Forelimb muscle (tissue), 1 donor: ENCODE data around the gene BAHD1. TPM values are rescaled to one million over a fixed set of nuclear protein-coding genes. Genes with fewer than 3 reads are reported as not detected.

ENCODE experiments used
- DNase-seq: peaks from one replicate; pipeline ENCODE4 v3.0.0-alpha.2; 2013; ENCODE audit warnings: low read depth
- polyA plus RNA-seq: library from polyadenylated mRNA; unstranded; fragments of 120-200 nt; gene quantifications from one replicate; pipeline ENCODE4 v1.2.1, GENCODE V29; 2013; ENCODE audit not compliant: insufficient read length

The BAHD1 gene
- polyA plus RNA-seq, 1 donor, result 24.6 TPM

- DNase-seq, result no peak
Observed at GRCh38 chr15:40467261-40467615, 26.5 kb downstream of the BAHD1 start.

DNA sequence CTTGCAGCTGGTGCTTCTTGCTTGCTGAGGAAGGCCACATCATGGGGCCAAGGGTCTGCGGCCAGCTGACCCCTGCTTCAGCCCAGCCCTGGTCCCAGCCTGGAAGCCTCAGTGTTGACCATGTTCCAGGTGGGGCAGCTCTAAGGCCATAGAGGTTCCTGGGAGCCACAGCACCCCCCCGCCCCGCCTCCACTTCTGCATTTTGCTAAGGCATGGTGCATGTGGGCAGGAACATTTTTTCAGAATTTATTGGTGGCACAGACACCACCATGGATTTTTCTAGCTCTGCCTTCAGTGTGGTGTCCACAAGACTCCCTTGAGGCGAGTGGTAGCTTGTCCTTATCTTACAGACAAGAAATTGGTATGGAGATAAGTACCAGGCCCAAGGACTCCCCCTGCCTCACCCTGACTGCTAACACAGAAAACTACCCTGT is 28.2 kb downstream of the BAHD1 start:
- no peak for DNase-seq

DNA sequence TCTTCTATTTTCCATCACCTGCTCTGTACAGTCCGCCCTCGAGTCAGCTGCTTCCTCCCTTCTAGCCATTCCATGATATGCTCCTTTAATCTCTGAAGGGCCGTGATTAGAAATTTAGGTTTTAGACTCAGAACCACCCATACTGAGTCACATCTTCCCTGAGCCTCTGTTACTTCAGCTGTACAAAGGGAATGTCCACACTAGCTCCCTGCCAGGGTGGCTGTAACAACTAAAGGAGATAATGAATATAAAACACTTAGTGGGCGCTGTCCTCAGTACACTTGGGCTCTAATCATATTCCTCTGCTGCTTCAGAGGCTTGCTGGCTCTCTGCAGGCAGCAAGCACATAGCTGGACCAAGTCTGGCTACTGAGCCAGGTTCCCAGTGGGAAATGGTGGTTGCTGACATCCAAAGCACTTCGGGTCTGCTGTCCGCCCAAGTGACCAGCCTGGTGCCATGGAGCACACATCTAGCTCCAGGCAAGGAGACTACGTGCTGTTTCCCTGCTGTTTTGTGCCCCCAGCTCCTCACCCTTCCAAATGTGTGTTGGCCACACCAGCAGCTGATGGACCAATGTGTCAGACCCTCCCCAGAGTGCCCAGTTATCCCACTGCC is 29.1 kb downstream of the BAHD1 start:
- no peak for DNase-seq

DNA sequence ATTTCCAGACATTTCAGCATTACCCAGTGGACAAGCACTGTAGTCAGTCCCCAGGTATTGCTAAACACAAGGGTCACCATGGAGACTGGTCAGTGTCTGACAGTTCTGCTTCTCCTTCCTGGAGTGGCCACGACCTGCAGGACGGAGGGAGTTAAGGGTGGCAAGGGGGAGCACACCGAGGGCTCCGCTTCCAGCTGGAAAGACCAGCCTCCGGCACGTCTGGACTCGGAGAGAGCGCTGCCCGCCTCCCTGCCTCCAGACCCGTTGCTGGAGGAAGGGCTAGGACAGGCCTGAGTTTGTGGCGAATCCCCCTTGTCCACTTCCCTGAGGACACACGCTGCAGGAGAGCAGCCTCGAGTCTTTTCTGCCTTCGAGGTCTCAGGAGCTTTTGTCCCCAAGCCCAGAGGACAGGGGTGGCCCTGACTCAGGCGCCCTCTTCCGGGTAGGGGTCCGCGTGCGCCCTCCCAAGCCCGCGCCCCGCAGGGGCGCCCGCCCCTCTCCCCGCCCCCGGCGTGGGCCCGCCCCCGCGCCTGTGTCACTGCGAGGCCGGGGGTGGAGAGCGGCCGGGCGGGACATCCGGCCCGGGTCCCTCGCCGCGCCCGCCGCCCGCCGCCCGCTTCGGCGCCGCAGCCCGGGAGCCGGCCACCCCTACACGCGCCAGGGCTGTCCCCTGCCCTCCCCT is 29.8 kb downstream of the BAHD1 start, which contains the start of gene CHST14:
CHST14 (plus strand) TSS at position 562 of the 682 bp plus-strand sequence. CDS start 230 bp downstream, outside the sequence.
- DNase-seq, result no peak

DNA sequence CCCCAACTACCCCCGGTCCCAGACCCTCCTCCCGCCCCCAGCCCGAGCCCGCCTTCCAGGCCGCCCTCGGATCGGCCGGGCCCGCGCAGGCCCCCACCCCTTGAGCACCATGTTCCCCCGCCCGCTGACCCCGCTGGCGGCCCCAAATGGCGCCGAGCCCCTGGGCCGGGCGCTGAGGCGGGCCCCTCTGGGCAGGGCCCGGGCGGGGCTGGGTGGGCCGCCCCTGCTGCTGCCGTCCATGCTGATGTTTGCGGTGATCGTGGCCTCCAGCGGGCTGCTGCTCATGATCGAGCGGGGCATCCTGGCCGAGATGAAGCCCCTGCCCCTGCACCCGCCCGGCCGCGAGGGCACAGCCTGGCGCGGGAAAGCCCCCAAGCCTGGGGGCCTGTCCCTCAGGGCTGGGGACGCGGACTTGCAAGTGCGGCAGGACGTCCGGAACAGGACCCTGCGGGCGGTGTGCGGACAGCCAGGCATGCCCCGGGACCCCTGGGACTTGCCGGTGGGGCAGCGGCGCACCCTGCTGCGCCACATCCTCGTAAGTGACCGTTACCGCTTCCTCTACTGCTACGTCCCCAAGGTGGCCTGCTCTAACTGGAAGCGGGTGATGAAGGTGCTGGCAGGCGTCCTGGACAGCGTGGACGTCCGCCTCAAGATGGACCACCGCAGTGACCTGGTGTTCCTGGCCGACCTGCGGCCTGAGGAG is 30.5 kb downstream of the BAHD1 start:
- DNase-seq, result no peak

- no peak for DNase-seq
Observed at GRCh38 chr15:40471808-40472150, 31.0 kb downstream of the BAHD1 start.

DNA sequence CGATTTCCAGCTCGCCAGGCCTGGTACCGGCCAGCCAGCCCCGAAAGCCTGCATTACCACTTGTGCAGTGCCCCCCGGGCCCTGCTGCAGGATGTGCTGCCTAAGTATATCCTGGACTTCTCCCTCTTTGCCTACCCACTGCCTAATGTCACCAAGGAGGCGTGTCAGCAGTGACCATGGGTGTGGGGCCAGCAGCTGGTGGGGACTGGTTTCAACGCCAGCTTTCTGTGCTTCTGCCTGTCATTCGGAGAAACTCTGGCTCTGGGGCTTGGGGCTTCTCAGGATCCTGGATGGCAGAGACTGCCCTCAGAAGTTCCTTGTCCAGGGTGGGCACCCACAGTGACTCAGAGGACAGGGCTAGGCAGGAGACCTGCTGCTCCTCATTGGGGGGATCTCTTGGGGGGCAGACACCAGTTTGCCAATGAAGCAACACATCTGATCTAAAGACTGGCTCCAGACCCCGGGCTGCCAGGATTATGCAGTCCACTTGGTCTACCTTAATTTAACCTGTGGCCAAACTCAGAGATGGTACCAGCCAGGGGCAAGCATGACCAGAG is 31.5 kb downstream of the BAHD1 start:
- DNase-seq, result no peak

DNA sequence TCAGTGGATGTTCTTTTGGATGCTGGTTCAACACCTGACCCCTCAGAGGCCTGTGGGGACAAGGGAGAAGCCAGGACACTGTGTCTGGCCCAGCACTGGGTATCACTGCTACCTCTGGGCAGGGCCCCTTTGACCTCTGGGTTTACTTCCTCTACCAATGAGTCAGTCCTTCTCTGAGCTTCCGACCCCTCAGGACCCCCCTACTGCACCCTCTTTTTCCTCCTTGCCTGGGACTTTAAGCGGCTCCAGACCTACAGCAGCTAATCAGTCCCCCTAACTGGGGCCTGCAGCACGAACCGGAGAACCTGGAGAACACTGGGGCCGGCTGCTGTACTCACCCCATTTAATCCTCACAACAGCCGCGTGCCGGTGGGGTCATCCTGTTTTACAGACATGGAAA is 33.8 kb downstream of the BAHD1 start:
- no peak for DNase-seq

DNA sequence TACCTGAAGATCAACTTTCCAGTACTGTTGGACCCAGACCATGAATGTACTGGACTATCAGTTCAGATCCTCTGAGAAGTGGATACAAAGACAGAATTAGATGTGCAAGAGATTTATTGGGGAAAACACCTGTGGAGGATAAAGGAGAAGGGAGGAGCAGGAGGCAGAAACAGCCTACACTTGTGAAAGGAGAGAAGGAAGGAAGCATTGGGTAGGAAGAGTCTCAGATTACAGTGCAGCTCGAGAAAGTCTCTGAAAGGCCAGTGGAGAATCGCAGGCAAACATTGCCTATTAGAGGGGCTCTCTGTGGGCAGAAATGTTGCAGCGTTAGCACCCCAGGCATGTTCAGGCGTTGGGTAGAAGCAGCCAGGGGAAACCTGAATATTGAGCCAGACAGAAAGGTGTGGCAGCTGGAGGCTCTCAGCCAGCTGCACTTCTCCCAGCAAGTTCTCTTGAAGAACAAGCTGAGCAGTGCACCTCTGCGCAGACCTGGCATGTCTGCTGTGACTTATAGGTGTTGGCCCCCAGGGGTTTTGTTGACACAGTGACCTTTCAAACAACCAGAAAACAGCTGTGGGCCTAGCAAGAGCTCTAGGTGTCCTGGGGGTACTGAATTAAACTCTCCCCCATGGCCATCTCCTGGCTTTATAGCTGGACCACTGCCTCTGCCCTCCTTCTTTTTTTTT is 37.0 kb downstream of the BAHD1 start:
- DNase-seq, result no peak

DNA sequence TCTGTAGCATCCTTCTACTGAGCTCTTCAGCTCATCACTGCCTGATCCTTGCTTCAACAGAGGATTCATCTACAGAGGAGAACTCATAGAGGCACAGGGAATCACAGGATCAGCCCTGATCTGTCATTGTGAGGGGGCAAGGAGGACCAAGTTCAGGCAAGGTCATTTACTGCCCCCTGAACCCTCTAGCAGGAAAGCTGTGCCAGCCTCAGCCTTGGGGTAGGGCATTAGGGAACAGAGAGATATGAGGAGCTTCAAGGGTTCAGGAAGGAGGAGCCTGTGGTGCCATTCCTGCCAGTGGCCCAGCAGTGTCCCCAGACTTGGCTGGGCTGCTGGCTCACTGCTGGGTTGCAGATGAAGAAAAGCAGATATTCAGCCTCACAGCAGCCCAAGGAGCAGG is 38.3 kb downstream of the BAHD1 start:
- no peak for DNase-seq

GRCh38 chr15:40481341-40482074 is 40.8 kb downstream of the BAHD1 start:
- no peak for DNase-seq

- no peak for DNase-seq
Observed at GRCh38 chr15:40483919-40484318, 43.2 kb downstream of the BAHD1 start.

DNA sequence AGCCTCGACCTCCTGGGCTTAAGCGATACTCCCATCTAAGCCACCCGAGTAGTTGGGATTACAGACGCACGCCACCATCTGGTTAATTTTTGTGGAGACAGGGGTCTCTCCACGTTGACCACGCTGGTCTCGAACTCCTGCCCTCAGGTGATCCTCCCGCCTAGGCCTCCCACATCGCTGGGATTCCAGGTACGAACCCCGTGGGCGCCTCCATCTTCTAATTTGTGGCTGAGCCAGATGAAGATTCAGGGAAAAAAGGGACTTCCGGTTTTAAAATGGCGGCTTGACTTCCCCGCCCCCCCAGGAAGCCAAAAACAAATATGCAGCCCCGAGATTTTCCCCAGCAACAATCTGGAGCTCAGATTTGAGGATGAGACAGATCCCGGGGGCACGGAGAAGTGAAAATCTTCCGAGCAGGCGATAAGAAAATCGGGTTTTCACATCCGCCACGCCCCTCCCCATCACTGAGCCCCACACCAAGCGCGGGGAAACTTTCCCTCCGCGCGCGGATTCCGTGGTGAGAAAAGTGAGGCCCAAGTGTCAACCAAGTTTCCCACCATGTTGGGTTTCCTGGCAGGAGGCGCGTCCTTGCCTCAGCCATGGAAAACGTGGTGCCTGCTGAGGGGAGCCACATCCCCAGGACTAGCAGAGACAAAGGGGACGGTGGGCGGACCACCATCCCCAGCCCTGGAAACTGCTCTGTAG is 45.5 kb downstream of the BAHD1 start:
- DNase-seq, result no peak

DNA sequence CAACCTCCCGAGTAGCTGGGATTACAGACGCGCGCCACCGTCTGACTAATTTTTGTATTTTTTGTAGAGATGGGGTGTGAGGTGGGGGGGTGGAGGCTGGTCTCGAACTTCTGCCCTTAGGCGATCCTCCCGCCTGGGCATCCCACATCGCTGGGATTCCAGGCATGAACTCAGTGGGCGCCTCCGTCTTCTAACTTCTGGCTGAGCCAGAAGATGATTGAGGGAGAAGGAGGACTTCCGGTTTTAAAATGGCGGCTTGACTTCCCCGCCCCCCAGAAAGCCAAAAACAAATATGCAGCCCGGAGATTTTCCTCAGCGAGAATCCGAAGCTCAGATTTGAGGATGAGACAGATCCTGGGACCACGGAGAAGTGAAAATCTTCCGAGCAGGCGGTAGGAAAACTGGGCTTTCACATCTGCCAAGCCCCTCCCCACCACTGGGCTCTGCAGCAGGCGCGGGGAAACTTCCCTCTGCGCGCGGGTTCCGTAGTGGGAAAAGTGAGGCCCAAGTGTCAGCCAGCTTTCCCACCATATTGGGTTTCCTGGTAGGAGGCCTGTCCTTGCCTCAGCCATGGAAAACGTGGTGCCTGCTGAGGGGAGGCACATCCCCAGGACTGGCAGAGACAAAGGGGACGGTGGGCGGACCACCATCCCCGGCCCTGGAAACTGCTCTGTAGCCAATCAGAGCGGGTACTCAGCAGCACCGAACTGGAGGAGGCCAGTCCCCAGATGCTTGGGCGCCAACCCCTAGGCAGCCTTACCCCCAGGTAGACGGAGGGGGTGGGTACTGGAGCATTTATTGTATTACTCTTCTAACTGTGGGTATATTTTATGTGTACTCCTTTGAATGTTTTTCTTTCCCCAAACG is 47.3 kb downstream of the BAHD1 start:
- DNase-seq, result no peak

- no peak for DNase-seq
Observed at GRCh38 chr15:40489274-40490175, 48.8 kb downstream of the BAHD1 start.

DNA sequence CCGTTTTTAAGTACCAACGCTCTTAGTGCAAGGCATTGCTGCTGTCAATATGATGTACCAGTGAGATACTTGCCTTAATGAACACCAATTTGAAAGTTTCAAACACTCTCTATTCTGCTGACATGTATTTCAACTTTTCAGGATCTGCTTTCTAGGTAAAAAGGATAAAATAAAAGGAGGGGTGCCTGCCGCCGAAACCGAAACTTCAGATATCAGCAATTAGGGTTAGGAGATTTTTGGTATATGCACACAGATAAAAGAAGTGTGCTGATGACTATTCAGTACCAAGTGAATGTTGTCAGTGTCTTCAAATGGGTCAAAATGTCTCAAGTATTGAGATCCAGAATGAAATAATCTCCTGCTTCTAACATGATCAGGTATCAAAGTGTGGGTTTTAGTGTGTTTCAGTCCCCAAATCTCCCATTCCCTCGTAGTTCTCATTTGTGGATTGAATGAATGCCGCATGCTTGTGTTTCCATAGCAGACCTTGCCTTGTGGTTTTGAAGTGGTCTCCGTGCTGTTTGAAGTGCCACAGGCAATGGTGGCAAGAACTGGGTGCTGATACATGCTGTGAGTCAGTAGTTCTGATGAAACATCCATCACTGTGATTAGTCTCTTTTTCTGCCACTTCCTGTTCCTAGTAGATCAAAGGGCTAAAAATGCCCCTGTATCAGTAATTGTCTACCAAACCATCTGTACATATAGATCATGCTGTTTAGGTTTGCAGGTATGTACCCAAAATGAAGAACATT is 52.5 kb downstream of the BAHD1 start:
- no peak for DNase-seq

GRCh38 chr15:40495516-40495915 is 54.8 kb downstream of the BAHD1 start:
- DNase-seq, result no peak

- no peak for DNase-seq
Observed at GRCh38 chr15:40498418-40498817, 57.7 kb downstream of the BAHD1 start.
